GM21381 (cell line): ENCODE results near the gene KCTD17.
"Not testable (repeated sequence)": the region's sequence is repeated elsewhere in the genome, so short reads cannot be mapped to it uniquely, and the experiment has no call there.

Experiments
- ATAC-seq: cut with Tn5 transposase; IDR thresholded peaks from one replicate; pipeline ENCODE4 v1.9.1; 2021; ENCODE audit warnings: mild to moderate bottlenecking, moderate library complexity; ENCODE audit not compliant: unreplicated experiment

KCTD17 gene

GRCh38 chr22:37057796-37058510, 6.4 kb downstream of the KCTD17 start:
- ATAC-seq = no peak

- no peak for ATAC-seq
Measured at GRCh38 chr22:37058917-37059701, 7.6 kb downstream of the KCTD17 start.

- ATAC-seq = no peak
Measured at GRCh38 chr22:37059876-37060449, 8.4 kb downstream of the KCTD17 start.

- no peak for ATAC-seq
Measured at GRCh38 chr22:37060801-37061610, 9.5 kb downstream of the KCTD17 start.

GRCh38 chr22:37061611-37062375, 10.3 kb downstream of the KCTD17 start:
- ATAC-seq = no peak

GRCh38 chr22:37062376-37062675, 10.8 kb downstream of the KCTD17 start:
- ATAC-seq = no peak

GRCh38 chr22:37062702-37063381, 11.3 kb downstream of the KCTD17 start:
- ATAC-seq = no peak

GRCh38 chr22:37063431-37064420, 12.2 kb downstream of the KCTD17 start:
- ATAC-seq = no peak

GRCh38 chr22:37064553-37064952, 13.0 kb downstream of the KCTD17 start:
- ATAC-seq = no peak

- no peak for ATAC-seq
Measured at GRCh38 chr22:37065180-37065579, 13.6 kb downstream of the KCTD17 start.

GRCh38 chr22:37065961-37066360, 14.4 kb downstream of the KCTD17 start:
- no peak for ATAC-seq

- ATAC-seq = no peak
Measured at GRCh38 chr22:37067428-37067827, 15.9 kb downstream of the KCTD17 start.

GRCh38 chr22:37068859-37069258, 17.3 kb downstream of the KCTD17 start:
- ATAC-seq = no peak

- ATAC-seq = no peak
Measured at GRCh38 chr22:37069319-37069718, 17.8 kb downstream of the KCTD17 start.

GRCh38 chr22:37069719-37070118, 18.2 kb downstream of the KCTD17 start:
- ATAC-seq = no peak

GRCh38 chr22:37070334-37070733, 18.8 kb downstream of the KCTD17 start:
- no peak for ATAC-seq

- no peak for ATAC-seq
Measured at GRCh38 chr22:37070744-37071143, 19.2 kb downstream of the KCTD17 start.

- ATAC-seq = not testable (repeated sequence)
Measured at GRCh38 chr22:37071850-37072592, 20.5 kb downstream of the KCTD17 start.
